Activated CD8-positive, alpha-beta T cell treated with anti-CD3 and anti-CD28 coated beads, Interleukin-2, amount 10 ng/mL, durations not matched to agents 7 days and 5 days (primary cell): ENCODE results near the gene BRAT1. TPM values are rescaled to one million over a fixed set of nuclear protein-coding genes. Genes with fewer than 3 reads are reported as not detected.
A peak's percentile ranks its signal among the peaks of the same experiment; 100 is the strongest.

Experiments used
- ATAC-seq: fragments of 150-1000 bp; cut with Tn5 transposase; one replicate; pipeline ENCODE4 v1.10.0; 2021; ENCODE audit warnings: moderate library complexity
- CTCF ChIA-PET: fragments of 350-600 bp; sonication (Branson Sonifier 250); formaldehyde crosslinking; loops from one replicate; lab custom pipeline; 2021; ENCODE audit warnings: antibody characterized with exemption; lab: Charles Lee
- POLR2A ChIA-PET: fragments of 350-600 bp; sonication (Branson Sonifier 250); formaldehyde crosslinking; loops from one replicate; lab custom pipeline; 2021; ENCODE audit warnings: antibody characterized with exemption; lab: Charles Lee
- DNase-seq: peaks from one replicate; pipeline ENCODE4 v3.0.0-alpha.2; 2020
- H3K27ac Mint-ChIP-seq: one replicate; pipeline ENCODE4 v1.8.0; 2021; ENCODE audit warnings: mild to moderate bottlenecking, mixed read lengths
- H3K27me3 Mint-ChIP-seq: one replicate; pipeline ENCODE4 v1.8.0; 2021; ENCODE audit warnings: low read depth, mixed read lengths
- H3K36me3 Mint-ChIP-seq: one replicate; pipeline ENCODE4 v1.8.0; 2021; ENCODE audit warnings: low read depth, mixed read lengths
- H3K4me1 Mint-ChIP-seq: one replicate; pipeline ENCODE4 v1.8.0; 2021; ENCODE audit warnings: low read depth, mixed read lengths
- H3K4me3 Mint-ChIP-seq: one replicate; pipeline ENCODE4 v1.8.0; 2021; ENCODE audit warnings: mild to moderate bottlenecking, mixed read lengths
- H3K9me3 Mint-ChIP-seq: one replicate; pipeline ENCODE4 v1.8.0; 2022; ENCODE audit warnings: mixed read lengths; ENCODE audit not compliant: insufficient read depth
- total RNA-seq, 2 experiments: library from RNA; stranded (reverse); gene quantifications; one replicate each; pipeline ENCODE4 v1.2.3, GENCODE V29; 2021

BRAT1 gene
- total RNA-seq, 2 experiments from 2014 or later: 39.4 to 40.7 TPM

DNA sequence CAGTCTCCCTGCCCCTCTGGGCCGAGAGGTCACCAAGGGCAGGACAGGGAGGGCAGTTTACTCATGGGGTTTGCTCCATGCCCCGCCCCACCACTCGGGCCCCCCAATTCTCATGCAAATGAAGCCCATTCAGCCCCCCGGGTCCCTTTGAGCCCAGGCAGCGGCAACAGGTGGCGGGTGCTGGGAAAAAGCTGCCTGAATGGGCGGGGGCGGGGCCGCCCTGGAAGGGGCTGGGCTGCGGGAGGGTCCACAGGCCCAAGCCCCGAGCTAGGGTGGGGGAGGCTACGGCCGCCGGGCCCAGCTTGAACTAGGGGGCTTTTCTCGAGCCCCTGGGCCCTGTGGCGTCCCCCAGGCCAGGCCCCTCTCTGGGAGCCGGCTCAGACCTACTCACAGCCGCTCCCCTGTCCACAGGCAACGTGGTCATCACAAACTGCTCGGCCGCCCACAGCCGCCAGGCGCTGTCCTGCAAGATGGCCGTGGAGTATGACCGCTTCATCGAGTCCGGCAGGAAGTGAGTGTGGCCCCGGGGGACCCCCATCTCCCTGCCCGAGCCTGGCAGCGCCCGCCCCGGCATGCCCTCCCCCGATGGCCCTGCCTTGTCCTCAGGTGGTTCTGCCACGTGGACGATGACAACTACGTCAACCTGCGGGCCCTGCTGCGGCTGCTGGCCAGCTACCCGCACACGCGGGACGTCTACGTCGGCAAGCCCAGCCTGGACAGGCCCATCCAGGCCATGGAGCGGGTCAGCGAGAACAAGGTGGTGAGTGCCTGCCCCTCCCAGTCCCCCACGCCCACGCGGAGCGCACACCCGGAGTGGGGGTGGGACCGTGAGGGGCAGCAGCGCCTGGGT lies 30.3 kb downstream of the BRAT1 start:
- DNase-seq (no peak), ATAC-seq (no peak)
- Mint-ChIP-seq H3K27me3 (no peaks in the 10 kb centered on the region), H3K4me1 (peaks cover 55% of the 10 kb centered on the region), H3K36me3 (peaks cover 63% of the 10 kb centered on the region), H3K4me3 (peak overlapping the region; percentile 98), H3K27ac (no peak overlapping the region), H3K9me3 (no peaks in the 10 kb centered on the region)
- CTCF ChIA-PET: no interaction called here
- POLR2A ChIA-PET: interaction anchor here (1.1 kb wide), 1 partner anchor 185 kb away, joined by 4 read pairs; no protein-coding TSS in a partner anchor

GRCh38 chr7:2523941-2524807 lies 31.1 kb downstream of the BRAT1 start:
- ATAC-seq (no peak), DNase-seq (no peak)
- Mint-ChIP-seq H3K27me3 (no peaks in the 10 kb centered on the region), H3K9me3 (no peaks in the 10 kb centered on the region), H3K4me1 (peaks cover 48% of the 10 kb centered on the region), H3K36me3 (peaks cover 61% of the 10 kb centered on the region), H3K4me3 (peak overlapping the region; percentile 98), H3K27ac (no peak overlapping the region)
- ChIA-PET POLR2A (no interaction called here), CTCF (interaction anchor here (1.2 kb wide), 1 partner anchor 56 kb away, joined by 3 read pairs; no protein-coding TSS in a partner anchor)

DNA sequence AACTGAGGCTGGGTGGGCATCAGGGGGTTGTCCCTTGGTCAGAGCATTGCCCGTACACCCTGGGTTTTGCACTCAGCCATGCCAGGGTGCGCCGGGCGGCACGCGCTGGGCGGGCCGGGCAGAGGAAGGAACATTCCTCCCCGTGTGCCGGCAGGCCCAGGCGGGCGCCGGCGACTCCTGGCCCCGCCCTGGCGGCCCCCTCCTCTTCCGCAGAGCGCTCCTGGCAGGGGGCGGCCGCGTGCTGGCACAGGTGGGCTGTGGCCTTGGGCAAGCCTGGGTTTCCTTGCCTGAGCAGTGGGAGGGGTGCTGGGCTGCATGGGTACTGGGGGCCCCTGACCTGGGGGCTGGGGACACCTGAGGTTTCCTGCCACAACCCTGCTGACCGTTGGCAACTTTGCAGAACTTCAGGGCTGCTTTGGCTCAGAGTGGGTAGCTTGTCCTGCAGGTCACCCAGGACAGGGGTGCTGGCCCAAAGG lies 31.8 kb downstream of the BRAT1 start:
- ChIA-PET CTCF (interaction anchor here (1.2 to 1.8 kb wide), 3 partner anchors 12 to 117 kb away, joined by 3 to 7 read pairs (median 3); no protein-coding TSS in a partner anchor), POLR2A (interaction anchor here (0.6 to 5.1 kb wide), 5 partner anchors 14 to 589 kb away, joined by 3 to 57 read pairs (median 3); no protein-coding TSS in a partner anchor)
- peak overlapping the region; percentile 93 for H3K27ac Mint-ChIP-seq

GRCh38 chr7:2522780-2523433 lies 32.4 kb downstream of the BRAT1 start:
- peaks cover 45% of the 10 kb centered on the region for H3K4me1 Mint-ChIP-seq
- ChIA-PET CTCF (interaction anchor here (1.2 to 1.8 kb wide), 5 partner anchors 12 to 188 kb away, joined by 3 to 7 read pairs (median 3); no protein-coding TSS in a partner anchor), POLR2A (interaction anchor here (0.6 to 5.1 kb wide), 6 partner anchors 13 to 589 kb away, joined by 3 to 57 read pairs (median 3); no protein-coding TSS in a partner anchor)
- H3K36me3 Mint-ChIP-seq: peaks cover 51% of the 10 kb centered on the region
- H3K27ac Mint-ChIP-seq: peak overlapping the region; percentile 93
- H3K4me3 Mint-ChIP-seq: peak overlapping the region; percentile 98
- DNase-seq (peak; percentile 69), ATAC-seq (peak; percentile 9)
- no peaks in the 10 kb centered on the region for H3K9me3 Mint-ChIP-seq
- no peaks in the 10 kb centered on the region for H3K27me3 Mint-ChIP-seq

More for the DNA sequence above, 31.8 kb downstream of the BRAT1 start:
- no peaks in the 10 kb centered on the region for H3K9me3 Mint-ChIP-seq
- peak overlapping the region; percentile 98 for H3K4me3 Mint-ChIP-seq
- peaks cover 56% of the 10 kb centered on the region for H3K36me3 Mint-ChIP-seq
- peaks cover 45% of the 10 kb centered on the region for H3K4me1 Mint-ChIP-seq
- no peaks in the 10 kb centered on the region for H3K27me3 Mint-ChIP-seq
- DNase-seq (no peak), ATAC-seq (no peak)

GRCh38 chr7:2521952-2522591 lies 33.3 kb downstream of the BRAT1 start:
- Mint-ChIP-seq H3K9me3 (no peaks in the 10 kb centered on the region), H3K36me3 (peaks cover 43% of the 10 kb centered on the region), H3K27me3 (no peaks in the 10 kb centered on the region), H3K27ac (peak overlapping the region; percentile 93), H3K4me3 (peak overlapping the region; percentile 98), H3K4me1 (peaks cover 45% of the 10 kb centered on the region)
- CTCF ChIA-PET: interaction anchor here (0.6 to 1.8 kb wide), 5 partner anchors 11 to 189 kb away, joined by 3 to 7 read pairs (median 3); no protein-coding TSS in a partner anchor
- ATAC-seq: peak; percentile 31
- POLR2A ChIA-PET: interaction anchor here (1.0 to 5.1 kb wide), 4 partner anchors 8 to 131 kb away, joined by 3 to 57 read pairs (median 8); no protein-coding TSS in a partner anchor
- DNase-seq: peak; percentile 89

GRCh38 chr7:2521341-2521745 lies 34.0 kb downstream of the BRAT1 start:
- no peaks in the 10 kb centered on the region for H3K9me3 Mint-ChIP-seq
- ATAC-seq: peak; percentile 0
- H3K4me1 Mint-ChIP-seq: peaks cover 37% of the 10 kb centered on the region
- peak overlapping the region; percentile 93 for H3K27ac Mint-ChIP-seq
- H3K27me3 Mint-ChIP-seq: no peaks in the 10 kb centered on the region
- ChIA-PET CTCF (interaction anchor here (1.2 to 1.8 kb wide), 3 partner anchors 12 to 115 kb away, joined by 3 read pairs; no protein-coding TSS in a partner anchor), POLR2A (interaction anchor here (1.0 to 5.1 kb wide), 3 partner anchors 9 to 116 kb away, joined by 4 to 57 read pairs (median 13); no protein-coding TSS in a partner anchor)
- H3K4me3 Mint-ChIP-seq: peak overlapping the region; percentile 98
- DNase-seq: peak; percentile 57
- H3K36me3 Mint-ChIP-seq: peaks cover 38% of the 10 kb centered on the region

- no peak for DNase-seq
- Mint-ChIP-seq H3K27ac (peak overlapping the region; percentile 87), H3K4me1 (peaks cover 32% of the 10 kb centered on the region), H3K4me3 (peak overlapping the region; percentile 98), H3K36me3 (peaks cover 33% of the 10 kb centered on the region), H3K27me3 (no peaks in the 10 kb centered on the region), H3K9me3 (no peaks in the 10 kb centered on the region)
- ChIA-PET CTCF (interaction anchor here (0.6 to 1.3 kb wide), 2 partner anchors 46 to 108 kb away, joined by 3 to 4 read pairs; no protein-coding TSS in a partner anchor), POLR2A (interaction anchor here (0.8 to 5.1 kb wide), 5 partner anchors 8 to 167 kb away, joined by 4 to 57 read pairs (median 5); partner anchors contain the start of gene BRAT1)
- ATAC-seq: no peak
Observed at GRCh38 chr7:2520761-2521290, 34.5 kb downstream of the BRAT1 start.

DNA sequence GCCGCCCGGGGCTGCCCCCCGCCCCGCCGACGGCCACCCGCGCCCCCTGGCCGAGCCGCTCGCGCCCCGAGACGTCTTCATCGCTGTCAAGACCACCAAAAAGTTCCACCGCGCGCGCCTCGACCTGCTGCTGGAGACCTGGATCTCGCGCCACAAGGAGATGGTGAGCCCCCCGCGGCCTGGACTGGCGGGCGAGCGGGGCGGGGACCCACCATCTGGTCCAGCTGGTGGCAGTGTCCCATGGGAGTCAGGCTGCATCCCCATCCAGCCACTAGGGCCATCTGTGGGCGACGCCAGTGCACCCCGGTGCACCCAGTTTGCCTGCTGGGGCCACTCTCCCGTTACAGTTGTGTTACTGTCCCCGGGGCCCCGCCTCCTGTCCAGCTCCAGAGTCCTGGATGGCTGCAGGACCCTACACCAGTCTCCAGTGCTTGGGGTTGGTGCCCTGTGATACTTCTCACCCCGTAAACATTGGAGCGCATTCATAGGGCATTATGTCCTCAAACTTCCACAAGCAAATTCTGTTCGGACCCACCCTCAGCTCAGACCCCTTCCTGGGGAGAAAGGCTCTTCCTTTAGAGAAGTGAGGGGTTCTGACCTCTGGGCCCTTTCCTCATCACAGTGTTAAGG lies 35.1 kb downstream of the BRAT1 start:
- ChIA-PET POLR2A (interaction anchor here (0.8 to 5.1 kb wide), 5 partner anchors 8 to 166 kb away, joined by 4 to 57 read pairs (median 5); partner anchors contain the start of gene BRAT1), CTCF (interaction anchor here (0.6 to 1.3 kb wide), 2 partner anchors 47 to 108 kb away, joined by 3 to 4 read pairs; no protein-coding TSS in a partner anchor)
- H3K4me1 Mint-ChIP-seq: peaks cover 30% of the 10 kb centered on the region
- H3K27me3 Mint-ChIP-seq: no peaks in the 10 kb centered on the region
- peak overlapping the region; percentile 87 for H3K27ac Mint-ChIP-seq
- peak overlapping the region; percentile 98 for H3K4me3 Mint-ChIP-seq
- H3K36me3 Mint-ChIP-seq: peaks cover 29% of the 10 kb centered on the region
- H3K9me3 Mint-ChIP-seq: no peaks in the 10 kb centered on the region
- ATAC-seq (no peak), DNase-seq (peak; percentile 50)

DNA sequence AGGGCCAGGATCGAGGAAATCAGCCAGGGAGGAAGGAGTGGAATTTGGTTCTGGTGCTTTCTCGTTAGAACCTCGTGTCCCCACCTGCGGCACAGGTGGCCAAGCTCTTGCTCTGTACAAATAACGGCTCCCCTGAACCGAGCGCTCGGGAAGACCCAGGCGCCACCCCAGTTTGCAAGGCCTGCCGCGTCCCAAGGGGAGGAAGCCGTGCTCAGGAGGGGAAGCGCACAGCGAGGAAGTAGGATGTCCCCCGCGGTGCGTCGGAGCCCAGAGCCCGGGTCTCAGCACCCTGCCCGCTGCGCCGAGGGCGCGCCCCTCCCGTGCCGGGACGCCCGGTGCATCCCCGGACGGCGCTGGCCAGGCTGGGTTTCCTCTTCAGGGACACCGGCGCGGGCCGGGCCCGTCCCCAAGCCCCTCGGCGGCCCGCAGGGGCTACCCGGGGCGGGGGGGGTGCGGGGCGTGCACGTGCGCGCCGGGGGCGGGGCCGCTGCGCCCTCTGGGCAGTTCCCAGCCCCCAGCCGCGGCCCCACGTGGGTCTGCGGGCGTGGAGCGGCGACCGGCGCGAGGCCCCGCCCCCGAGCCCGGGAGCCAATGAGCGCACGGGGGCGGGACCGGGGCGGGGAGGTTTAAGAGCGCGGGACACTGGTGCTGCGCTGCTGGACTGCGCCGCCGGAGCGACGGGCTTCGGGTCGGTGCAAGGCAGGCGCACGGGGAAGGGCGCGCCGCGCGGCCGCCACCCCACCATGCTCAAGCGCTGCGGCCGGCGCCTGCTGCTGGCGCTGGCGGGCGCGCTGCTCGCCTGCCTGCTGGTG lies 36.0 kb downstream of the BRAT1 start, which contains the start of gene LFNG:
Gene LFNG, plus strand, starts transcription at position 656 of the 812 bp plus-strand sequence. Its CDS starts 88 bp downstream, at position 744.
- peaks cover 29% of the 10 kb centered on the region for H3K36me3 Mint-ChIP-seq
- ChIA-PET CTCF (no interaction called here), POLR2A (interaction anchor here (1.0 to 5.1 kb wide), 2 partner anchors 9 to 40 kb away, joined by 3 to 57 read pairs; no protein-coding TSS in a partner anchor)
- peak; percentile 75 for ATAC-seq
- H3K27ac Mint-ChIP-seq: peak within 1 kb of the TSS; percentile 87
- H3K27me3 Mint-ChIP-seq: no peaks in the 10 kb centered on the region
- H3K4me3 Mint-ChIP-seq: peak within 1 kb of the TSS; percentile 98
- H3K9me3 Mint-ChIP-seq: no peaks in the 10 kb centered on the region
- H3K4me1 Mint-ChIP-seq: peaks cover 29% of the 10 kb centered on the region
- DNase-seq: peak; percentile 90
